VCaP (cell line): ENCODE results near the gene ZKSCAN5.
A peak's percentile ranks its signal among the peaks of the same experiment; 100 is the strongest.

ENCODE experiments used
- H3K27ac ChIP-seq: fragments of 450-650 bp; 2 replicates; pipeline ENCODE4 v1.5.1; 2017
- CTCF ChIP-seq: fragments of 450-650 bp; conservative IDR thresholded peaks from 2 replicates; pipeline ENCODE4 v1.5.1; 2017; ENCODE audit warnings: mild to moderate bottlenecking, moderate library complexity

ZKSCAN5 gene

GRCh38 chr7:99525713-99526440 lies 21.4 kb downstream of the ZKSCAN5 start:
- TF ChIP-seq CTCF = peak; percentile 70
- H3K27ac ChIP-seq = no peak overlapping the region

- H3K27ac ChIP-seq = no peak overlapping the region
- no peak for TF ChIP-seq CTCF
Measured at GRCh38 chr7:99531354-99531765, 26.9 kb downstream of the ZKSCAN5 start.

- TF ChIP-seq CTCF = no peak
- no peak overlapping the region for H3K27ac ChIP-seq
Measured at GRCh38 chr7:99535667-99536066, 31.2 kb downstream of the ZKSCAN5 start.

- no peak overlapping the region for H3K27ac ChIP-seq
- no peak for TF ChIP-seq CTCF
Measured at GRCh38 chr7:99539213-99539811, 34.9 kb downstream of the ZKSCAN5 start.

GRCh38 chr7:99540542-99540941 lies 36.1 kb downstream of the ZKSCAN5 start:
- no peak for TF ChIP-seq CTCF
- H3K27ac ChIP-seq = no peak overlapping the region

- no peak overlapping the region for H3K27ac ChIP-seq
- no peak for TF ChIP-seq CTCF
Measured at GRCh38 chr7:99541212-99541611, 36.8 kb downstream of the ZKSCAN5 start.

- TF ChIP-seq CTCF = no peak
- no peak overlapping the region for H3K27ac ChIP-seq
Measured at GRCh38 chr7:99543081-99543671, 38.7 kb downstream of the ZKSCAN5 start.
